ENCODE measurements around the gene LRP1. TPM values are rescaled to one million over a fixed set of nuclear protein-coding genes. Genes with fewer than 3 reads are reported as not detected.

Gene LRP1
- 23.5 and 28.4 TPM in 2 replicates for total RNA-seq (2014; rRNA removed; shearing (Covaris generic); ENCODE audit: low replicate concordance)

GRCh38 chr12:57127726-57128518, at the start of gene LRP1:
Gene LRP1, plus strand, starts transcription at chr12:57128483. Its CDS starts 482 bp downstream, at chr12:57128965.
- in situ Hi-C loops (cut with HindIII; ENCODE audit: low pct_unique_long_range_greater_than_20kb, low sequenced_read_pairs), result no loop called here
- peak; percentile 85 for DNase-seq (ENCODE audit: low read depth)

- peak; percentile 100 for DNase-seq (ENCODE audit: low read depth)
- in situ Hi-C loops (cut with HindIII; ENCODE audit: low pct_unique_long_range_greater_than_20kb, low sequenced_read_pairs), result no loop called here
Observed at GRCh38 chr12:57078519-57079404, 49.5 kb upstream of the LRP1 start, which contains the start of gene NEMP1. Gene NEMP1, minus strand, starts transcription at chr12:57078791. Its CDS starts 46 bp downstream, at chr12:57078745.

GRCh38 chr12:57079821-57080220, 48.5 kb upstream of the LRP1 start:
- DNase-seq (ENCODE audit: low read depth), result no peak
- in situ Hi-C loops (cut with HindIII; ENCODE audit: low pct_unique_long_range_greater_than_20kb, low sequenced_read_pairs), result no loop called here

- DNase-seq (ENCODE audit: low read depth), result no peak
- in situ Hi-C loops (cut with HindIII; ENCODE audit: low pct_unique_long_range_greater_than_20kb, low sequenced_read_pairs), result no loop called here
Observed at GRCh38 chr12:57080855-57081254, 47.4 kb upstream of the LRP1 start.

- DNase-seq (ENCODE audit: low read depth), result no peak
- in situ Hi-C loops (cut with HindIII; ENCODE audit: low pct_unique_long_range_greater_than_20kb, low sequenced_read_pairs), result no loop called here
Observed at GRCh38 chr12:57085999-57086492, 42.2 kb upstream of the LRP1 start.

GRCh38 chr12:57086493-57087009, 41.7 kb upstream of the LRP1 start:
- peak; percentile 74 for DNase-seq (ENCODE audit: low read depth)
- in situ Hi-C loops (cut with HindIII; ENCODE audit: low pct_unique_long_range_greater_than_20kb, low sequenced_read_pairs), result no loop called here

GRCh38 chr12:57087010-57087690, 41.1 kb upstream of the LRP1 start:
- in situ Hi-C loops (cut with HindIII; ENCODE audit: low pct_unique_long_range_greater_than_20kb, low sequenced_read_pairs), result no loop called here
- peak; percentile 82 for DNase-seq (ENCODE audit: low read depth)

GRCh38 chr12:57087691-57088353, 40.5 kb upstream of the LRP1 start:
- peak; percentile 98 for DNase-seq (ENCODE audit: low read depth)
- in situ Hi-C loops (cut with HindIII; ENCODE audit: low pct_unique_long_range_greater_than_20kb, low sequenced_read_pairs), result no loop called here

GRCh38 chr12:57088354-57089270, 39.7 kb upstream of the LRP1 start, which contains the start of gene NAB2:
Gene NAB2, plus strand, starts transcription at chr12:57089114. Its CDS starts 158 bp downstream, at chr12:57089272.
- in situ Hi-C loops (cut with HindIII; ENCODE audit: low pct_unique_long_range_greater_than_20kb, low sequenced_read_pairs), result no loop called here
- peak; percentile 98 for DNase-seq (ENCODE audit: low read depth)

GRCh38 chr12:57089271-57090245, 38.7 kb upstream of the LRP1 start:
- DNase-seq (ENCODE audit: low read depth), result peak; percentile 69
- in situ Hi-C loops (cut with HindIII; ENCODE audit: low pct_unique_long_range_greater_than_20kb, low sequenced_read_pairs), result no loop called here

- DNase-seq (ENCODE audit: low read depth), result no peak
- in situ Hi-C loops (cut with HindIII; ENCODE audit: low pct_unique_long_range_greater_than_20kb, low sequenced_read_pairs), result no loop called here
Observed at GRCh38 chr12:57090490-57090889, 37.8 kb upstream of the LRP1 start.

GRCh38 chr12:57090924-57091637, 37.2 kb upstream of the LRP1 start:
- in situ Hi-C loops (cut with HindIII; ENCODE audit: low pct_unique_long_range_greater_than_20kb, low sequenced_read_pairs), result no loop called here
- DNase-seq (ENCODE audit: low read depth), result no peak

GRCh38 chr12:57091638-57092528, 36.4 kb upstream of the LRP1 start:
- no peak for DNase-seq (ENCODE audit: low read depth)
- in situ Hi-C loops (cut with HindIII; ENCODE audit: low pct_unique_long_range_greater_than_20kb, low sequenced_read_pairs), result no loop called here

- in situ Hi-C loops (cut with HindIII; ENCODE audit: low pct_unique_long_range_greater_than_20kb, low sequenced_read_pairs), result no loop called here
- DNase-seq (ENCODE audit: low read depth), result no peak
Observed at GRCh38 chr12:57092529-57092862, 35.8 kb upstream of the LRP1 start.
